ENCODE data around the gene NPPB. TPM values are rescaled to one million over a fixed set of nuclear protein-coding genes. Genes with fewer than 3 reads are reported as not detected.

Gene NPPB
- total RNA-seq, 1 experiment from 2014 or later, result 0.35 TPM

DNA sequence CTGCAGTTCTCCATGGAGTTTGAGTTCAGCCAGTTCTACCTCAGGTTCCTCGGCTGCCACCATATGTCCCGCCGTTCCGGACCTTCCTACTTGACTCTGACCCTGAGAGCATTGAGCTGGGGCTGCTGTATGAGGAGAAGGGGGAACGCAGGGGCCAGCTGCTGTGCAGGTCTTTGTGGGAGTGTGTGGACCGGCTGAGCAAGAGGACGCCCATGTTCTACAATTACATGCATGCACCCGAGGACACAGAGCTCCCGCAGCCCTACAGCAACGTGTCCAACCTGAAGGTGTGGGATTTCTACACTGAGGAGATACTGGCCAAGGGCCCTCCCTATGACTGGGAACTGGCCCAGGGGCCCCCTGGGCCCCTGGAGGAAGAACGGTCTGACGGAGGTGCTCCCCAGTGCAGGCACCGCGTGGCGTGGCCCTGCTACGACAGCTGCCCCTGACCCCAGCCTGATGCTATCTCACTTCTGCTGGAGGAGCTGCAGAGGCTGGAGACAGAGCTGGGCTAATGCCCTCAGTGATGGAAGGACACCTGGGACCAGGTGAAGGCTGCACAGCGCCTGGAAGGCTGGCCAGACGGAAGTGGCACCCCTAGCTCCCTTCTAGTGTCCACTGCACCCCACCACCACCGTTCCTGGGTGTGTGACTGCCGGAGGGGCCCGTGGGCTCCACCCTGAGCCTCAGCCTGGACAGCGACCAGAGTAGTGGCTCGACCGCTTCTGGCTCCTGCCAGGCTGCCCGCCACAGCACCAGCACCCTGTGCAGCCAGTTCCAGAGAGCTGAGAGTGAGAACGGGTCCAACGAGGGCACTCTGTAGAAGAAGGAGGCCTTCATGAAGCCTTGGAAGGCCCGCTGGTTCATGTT lies 20.8 kb upstream of the NPPB start:
- Histone ChIP-seq H3K4me2 (ENCODE audit: insufficient read depth, insufficient read length, low read length) (no peak overlapping the region), H2BK5ac (ENCODE audit: insufficient read length, low read length) (no peak overlapping the region), H4K5ac (ENCODE audit: insufficient read length, low read depth, low read length) (no peak overlapping the region), H3K23me2 (ENCODE audit: insufficient read length, low read depth, low read length, poor library complexity, severe bottlenecking) (no peaks in the 10 kb centered on the region), H2AFZ (ENCODE audit: low read length) (no peak overlapping the region), H2BK20ac (ENCODE audit: low read depth, low read length, poor library complexity, severe bottlenecking) (no peak overlapping the region), H3T11ph (ENCODE audit: low read length) (no peak overlapping the region), H3K9ac (ENCODE audit: extremely low read depth, insufficient read length, low read length) (no peak overlapping the region), H3K18ac (ENCODE audit: insufficient read length, low read depth, low read length) (no peak overlapping the region), H3K27ac (ENCODE audit: insufficient read length, low read depth, low read length) (no peak overlapping the region), H3K79me2 (ENCODE audit: insufficient read depth, low read length) (no peaks in the 10 kb centered on the region), H3K9me3 (ENCODE audit: control insufficient read depth, low read depth, low read length) (no peaks in the 10 kb centered on the region), H3K14ac (ENCODE audit: insufficient read depth, low read length) (no peak overlapping the region; the same call in 1 of the 2 replicates), H3K79me1 (ENCODE audit: insufficient read depth, low read depth, low read length, poor library complexity, severe bottlenecking) (no peaks in the 10 kb centered on the region), H2BK15ac (ENCODE audit: low read depth, low read length) (no peak overlapping the region), H3K23ac (ENCODE audit: insufficient read length, low read depth, low read length) (no peak overlapping the region), H3K4me1 (ENCODE audit: insufficient read depth, low read length) (peaks cover 2% of the 10 kb centered on the region; the same call in 1 of the 2 replicates), H4K8ac (replicated peaks; ENCODE audit: insufficient read length, low read depth, low read length) (no peak overlapping the region), H4K91ac (ENCODE audit: insufficient read length, low read depth, low read length) (no peak overlapping the region), H3K56ac (ENCODE audit: insufficient read length, low read depth, low read length) (no peak overlapping the region), H3K4ac (ENCODE audit: low read depth, low read length) (no peak overlapping the region), H3K27me3 (ENCODE audit: insufficient read depth, low read length) (no peaks in the 10 kb centered on the region), H4K20me1 (ENCODE audit: control insufficient read depth, insufficient read depth, insufficient read length) (no peaks in the 10 kb centered on the region), H2BK12ac (ENCODE audit: insufficient read length, low read depth, low read length) (no peak overlapping the region), H2AK5ac (ENCODE audit: insufficient read length, low read length) (no peak overlapping the region), H2BK120ac (ENCODE audit: low read depth, low read length, poor library complexity, severe bottlenecking) (no peak overlapping the region)
- peaks cover 10% of the 10 kb centered on the region in 2 experiments for H3K4me1 Mint-ChIP-seq
- TF ChIP-seq, protein P1, sequence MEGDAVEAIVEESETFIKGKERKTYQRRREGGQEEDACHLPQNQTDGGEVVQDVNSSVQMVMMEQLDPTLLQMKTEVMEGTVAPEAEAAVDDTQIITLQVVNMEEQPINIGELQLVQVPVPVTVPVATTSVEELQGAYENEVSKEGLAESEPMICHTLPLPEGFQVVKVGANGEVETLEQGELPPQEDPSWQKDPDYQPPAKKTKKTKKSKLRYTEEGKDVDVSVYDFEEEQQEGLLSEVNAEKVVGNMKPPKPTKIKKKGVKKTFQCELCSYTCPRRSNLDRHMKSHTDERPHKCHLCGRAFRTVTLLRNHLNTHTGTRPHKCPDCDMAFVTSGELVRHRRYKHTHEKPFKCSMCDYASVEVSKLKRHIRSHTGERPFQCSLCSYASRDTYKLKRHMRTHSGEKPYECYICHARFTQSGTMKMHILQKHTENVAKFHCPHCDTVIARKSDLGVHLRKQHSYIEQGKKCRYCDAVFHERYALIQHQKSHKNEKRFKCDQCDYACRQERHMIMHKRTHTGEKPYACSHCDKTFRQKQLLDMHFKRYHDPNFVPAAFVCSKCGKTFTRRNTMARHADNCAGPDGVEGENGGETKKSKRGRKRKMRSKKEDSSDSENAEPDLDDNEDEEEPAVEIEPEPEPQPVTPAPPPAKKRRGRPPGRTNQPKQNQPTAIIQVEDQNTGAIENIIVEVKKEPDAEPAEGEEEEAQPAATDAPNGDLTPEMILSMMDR (conservative IDR thresholded peaks at IDR 0.05), result no peak
- peaks cover 0 to 5% of the 10 kb centered on the region in 2 experiments; a peak in 4 of 5 replicates for H3K9me3 Mint-ChIP-seq
- WGBS (ENCODE audit: extremely low coverage, insufficient read length, low lambda C conversion rate), result no CpG with 5 or more reads among the region's 28 CpGs
- peak overlapping the region in 1 of 3 experiments; percentile 35; a peak in 2 of 7 replicates for H3K27ac Mint-ChIP-seq
- H3K36me3 Mint-ChIP-seq (ENCODE audit: insufficient read depth in 1 of 3, low read depth in 3 of 3), result 0 out of 7 replicates have a peak, but pooled peaks cover 0 to 7% (median 0%) of the 10 kb centered on the region in 3 experiments
- no peaks in the 10 kb centered on the region; the same call in none of the 2 replicates for H3K27me3 Mint-ChIP-seq (ENCODE audit: low read depth)
- no peak overlapping the region; a peak in 1 of 5 replicates for H3K4me3 Mint-ChIP-seq
- no peak for DNase-seq
